SH-SY5Y (cell line): Measurements from ENCODE around the gene PRKCZ.

Experiments used
- GATA2 ChIP-seq: IDR thresholded peaks from 2 replicates; pipeline ENCODE4 v1.6.1; 2011; ENCODE audit warnings: mild to moderate bottlenecking, low read depth, low read length
- GATA3 ChIP-seq: IDR thresholded peaks from 2 replicates; pipeline ENCODE4 v1.6.1; 2011; ENCODE audit warnings: low read depth, mild to moderate bottlenecking, low read length, moderate library complexity

PRKCZ gene

GRCh38 chr1:2229911-2230731 lies 179.9 kb downstream of the PRKCZ start:
- no peak for TF ChIP-seq GATA3
- TF ChIP-seq GATA2: no peak

GRCh38 chr1:2230781-2231531 lies 180.7 kb downstream of the PRKCZ start:
- TF ChIP-seq GATA2: no peak
- TF ChIP-seq GATA3: no peak

- no peak for TF ChIP-seq GATA3
- TF ChIP-seq GATA2: no peak
Measured at GRCh38 chr1:2231532-2232254, 181.5 kb downstream of the PRKCZ start.

GRCh38 chr1:2232255-2232915 lies 182.2 kb downstream of the PRKCZ start:
- TF ChIP-seq GATA2 (no peak), GATA3 (no peak)

GRCh38 chr1:2232916-2233438 lies 182.8 kb downstream of the PRKCZ start:
- TF ChIP-seq GATA3: no peak
- TF ChIP-seq GATA2: no peak

- TF ChIP-seq GATA2 (no peak), GATA3 (no peak)
Measured at GRCh38 chr1:2233468-2233867, 183.3 kb downstream of the PRKCZ start.

- TF ChIP-seq GATA2 (no peak), GATA3 (no peak)
Measured at GRCh38 chr1:2233997-2234761, 184.0 kb downstream of the PRKCZ start.

- TF ChIP-seq GATA2 (no peak), GATA3 (no peak)
Measured at GRCh38 chr1:2234762-2235113, 184.5 kb downstream of the PRKCZ start.
